Psoas muscle (tissue), 8 donors: ENCODE data around the gene SEMA3B. TPM values are rescaled to one million over a fixed set of nuclear protein-coding genes. Genes with fewer than 3 reads are reported as not detected.

Source experiments
- ATAC-seq, 4 donors: fragments of 200-7000 bp; cut with Tn5 transposase; one replicate each; pipeline ENCODE4 v1.9.1; 2020; ENCODE audit warnings: moderate library complexity in 3 of 4, mild to moderate bottlenecking in 2 of 4
- DNase-seq, 2 donors: peaks; one replicate each; pipeline ENCODE4 v3.0.0-alpha.2; 2020
- H3K27ac ChIP-seq: fragments of 200-600 bp; one replicate; pipeline ENCODE4 v1.8.0; 2022
- H3K27me3 ChIP-seq, 3 donors: fragments of 200-600 bp in 1 of 3; one replicate each; pipeline versions ENCODE4 v1.6.1 to v1.8.0; 2013 to 2022; ENCODE audit warnings: low read length in 2 of 3, mild to moderate bottlenecking in 2 of 3, moderate library complexity in 1 of 3; ENCODE audit not compliant: insufficient read depth in 3 of 3
- H3K36me3 ChIP-seq, 2 donors: fragments of 200-600 bp in 1 of 2; one replicate each; pipeline versions ENCODE4 v1.6.1 to v1.8.0; 2013 to 2022; ENCODE audit warnings: low read depth in 1 of 2, mild to moderate bottlenecking in 1 of 2, moderate library complexity in 1 of 2; ENCODE audit not compliant: insufficient read depth in 1 of 2
- H3K4me1 ChIP-seq: fragments of 200-600 bp; one replicate; pipeline ENCODE4 v1.8.0; 2022
- H3K4me3 ChIP-seq: fragments of 200-600 bp; one replicate; pipeline ENCODE4 v1.8.0; 2022; ENCODE audit warnings: mild to moderate bottlenecking
- H3K9me3 ChIP-seq: fragments of 200-600 bp; one replicate; pipeline ENCODE4 v1.8.0; 2022
- WGBS, 3 donors: extraction: QIAGEN DNeasy Blood & Tissue Kit; methylation state at CpG; one replicate each; pipeline versions ENCODE4 v1.1.6 to v1.1.7; 2013; 5-methylcytosine and 5-hydroxymethylcytosine counted together
- intact Hi-C, 2 donors: fragments of 100-400 bp; cut with DNase I; formaldehyde crosslinking; loops; one replicate each; pipeline versions ENCODE4 v1.11.0 to v1.14.2; 2022
- polyA plus RNA-seq, 3 donors: library from polyadenylated mRNA; stranded (reverse); fragments of 200-250 nt; gene quantifications; one replicate each; pipeline ENCODE4 v1.2.3, GENCODE V29; 2013
- total RNA-seq, 4 donors: library from RNA; stranded (reverse); fragmentation: NEBNext Ultra II Directional in 2 of 4; extraction: Animal tissue kit (Norgen Biotek cat#: 25700) in 2 of 4; gene quantifications; one replicate each; pipeline versions ENCODE4 v1.2.1 to v1.2.4, GENCODE V29; 2021 to 2023
- TF ChIP-seq, protein P1 (sequence below): fragments of 200-600 bp; IDR thresholded peaks from one replicate; pipeline ENCODE4 v1.8.0; 2022; ENCODE audit warnings: antibody characterized with exemption
- donor health status: healthy with polysubstance abuse.
- donor health status: DM: no; HTN: no; CAD: no; lungs with moderate emphysema.
- donor health status: Bipolar disorder and iron deficiency.
- donor health status: healthy.
- donor health status: DM: yes; HTN: yes; CAD: no.
- donor health status: DM: no; HTN: no; CAD: no.
- donor health status: DM: no; HTN: no; CAD: no.
- donor health status: DM: yes; HTN: yes; CAD: no.

The SEMA3B gene
- total and polyA plus RNA-seq, 7 donors = 2.1 to 6.8 (median 3.4) TPM

- TF ChIP-seq, protein P1, sequence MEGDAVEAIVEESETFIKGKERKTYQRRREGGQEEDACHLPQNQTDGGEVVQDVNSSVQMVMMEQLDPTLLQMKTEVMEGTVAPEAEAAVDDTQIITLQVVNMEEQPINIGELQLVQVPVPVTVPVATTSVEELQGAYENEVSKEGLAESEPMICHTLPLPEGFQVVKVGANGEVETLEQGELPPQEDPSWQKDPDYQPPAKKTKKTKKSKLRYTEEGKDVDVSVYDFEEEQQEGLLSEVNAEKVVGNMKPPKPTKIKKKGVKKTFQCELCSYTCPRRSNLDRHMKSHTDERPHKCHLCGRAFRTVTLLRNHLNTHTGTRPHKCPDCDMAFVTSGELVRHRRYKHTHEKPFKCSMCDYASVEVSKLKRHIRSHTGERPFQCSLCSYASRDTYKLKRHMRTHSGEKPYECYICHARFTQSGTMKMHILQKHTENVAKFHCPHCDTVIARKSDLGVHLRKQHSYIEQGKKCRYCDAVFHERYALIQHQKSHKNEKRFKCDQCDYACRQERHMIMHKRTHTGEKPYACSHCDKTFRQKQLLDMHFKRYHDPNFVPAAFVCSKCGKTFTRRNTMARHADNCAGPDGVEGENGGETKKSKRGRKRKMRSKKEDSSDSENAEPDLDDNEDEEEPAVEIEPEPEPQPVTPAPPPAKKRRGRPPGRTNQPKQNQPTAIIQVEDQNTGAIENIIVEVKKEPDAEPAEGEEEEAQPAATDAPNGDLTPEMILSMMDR = no peak
- Histone ChIP-seq H3K27ac (no peak overlapping the region), H3K4me3 (no peak overlapping the region), H3K9me3 (no peaks in the 10 kb centered on the region), H3K4me1 (peaks cover 19% of the 10 kb centered on the region), H3K27me3 (no peaks in the 10 kb centered on the region), H3K36me3 (peaks cover 14 to 46% of the 10 kb centered on the region in 2 donors)
- ATAC-seq = no peak
- intact Hi-C loops = no loop called here
- DNase-seq = peak in 1 of 2 donors; percentile 38
- 84 to 92% (median 85%) methylated on average over 23 of the region's 23 CpGs for WGBS, 3 donors
Observed at GRCh38 chr3:50288387-50289007, 19.6 kb downstream of the SEMA3B start.

GRCh38 chr3:50289130-50289529 is 20.2 kb downstream of the SEMA3B start:
- no peak overlapping the region for H3K27ac ChIP-seq

GRCh38 chr3:50290161-50290641 is 21.3 kb downstream of the SEMA3B start:
- peaks cover 14 to 46% of the 10 kb centered on the region in 2 donors for H3K36me3 ChIP-seq
- H3K27ac ChIP-seq = no peak overlapping the region
- TF ChIP-seq, protein P1 = no peak
- WGBS, 3 donors = 82 to 91% (median 84%) methylated on average over 16 of the region's 16 CpGs
- no peak for DNase-seq
- ATAC-seq = no peak
- no peaks in the 10 kb centered on the region for H3K9me3 ChIP-seq
- intact Hi-C loops = no loop called here
- peaks cover 20% of the 10 kb centered on the region for H3K4me1 ChIP-seq
- no peak overlapping the region for H3K4me3 ChIP-seq
- no peaks in the 10 kb centered on the region for H3K27me3 ChIP-seq

More at GRCh38 chr3:50289130-50289529, 20.2 kb downstream of the SEMA3B start:
- H3K4me3 ChIP-seq = no peak overlapping the region
- intact Hi-C loops = no loop called here
- ATAC-seq (no peak), DNase-seq (no peak)
- H3K36me3 ChIP-seq = peaks cover 14 to 46% of the 10 kb centered on the region in 2 donors
- peaks cover 20% of the 10 kb centered on the region for H3K4me1 ChIP-seq
- TF ChIP-seq, protein P1 = no peak
- 91 to 93% (median 93%) methylated on average over 6 of the region's 6 CpGs for WGBS, 3 donors
- H3K9me3 ChIP-seq = no peaks in the 10 kb centered on the region
- no peaks in the 10 kb centered on the region for H3K27me3 ChIP-seq

- H3K4me3 ChIP-seq = peak within 1 kb of the TSS; percentile 96
- peak within 1 kb of the TSS; percentile 99 for H3K27ac ChIP-seq
- intact Hi-C loops = no loop called here
- peaks cover 11 to 39% of the 10 kb centered on the region in 2 donors for H3K36me3 ChIP-seq
- H3K27me3 ChIP-seq = no peaks in the 10 kb centered on the region
- peak; percentile 90 to 92 (median 91) for ATAC-seq
- peaks cover 20% of the 10 kb centered on the region for H3K4me1 ChIP-seq
- H3K9me3 ChIP-seq = no peaks in the 10 kb centered on the region
- TF ChIP-seq, protein P1 = no peak
- 0 to 1% (median 1%) methylated on average over 42 to 67 of the region's 67 CpGs for WGBS, 3 donors
- DNase-seq = peak; percentile 97 to 99
Observed at GRCh38 chr3:50292159-50293078, 23.5 kb downstream of the SEMA3B start, which contains the start of gene IFRD2. IFRD2 (minus strand) TSS chr3:50292429; CDS start chr3:50292274, 155 bp downstream.
